ENCODE data around the gene KRT81.
"Not testable (repeated sequence)": the region's sequence is repeated elsewhere in the genome, so short reads cannot be mapped to it uniquely, and the experiment has no call there.

KRT81 gene

DNA sequence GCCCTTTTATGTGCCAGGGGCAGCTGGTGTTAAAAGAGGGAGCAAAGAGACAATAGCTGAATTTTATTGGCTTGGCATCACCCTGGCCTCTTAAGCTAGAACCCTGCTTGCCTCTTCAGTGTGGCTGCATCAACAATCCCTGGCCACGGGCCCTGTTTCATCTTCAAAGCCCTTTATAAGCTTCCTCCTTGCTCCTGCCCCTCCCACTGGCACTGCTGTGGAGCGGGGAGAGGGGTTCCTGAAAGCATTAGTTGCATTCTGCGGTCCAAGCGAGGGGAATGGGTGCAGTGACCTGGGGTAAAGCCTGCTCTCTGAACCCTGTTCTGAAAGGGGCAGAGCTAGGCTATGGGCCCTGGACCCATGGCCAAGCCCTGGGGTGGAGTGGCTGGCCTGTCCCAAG lies 30.1 kb upstream of the KRT81 start:
- H3K9ac ChIP-seq (ENCODE audit: insufficient read length), result no peak overlapping the region
- H3K27ac ChIP-seq, result no peak overlapping the region
- no peak overlapping the region for H3K4me3 ChIP-seq
- TF ChIP-seq FOXP2 (optimal IDR thresholded peaks at IDR 0.05; ENCODE audit: control extremely low read depth, extremely low read length, insufficient read depth) (no peak), EZH2 (IDR thresholded peaks at IDR 0.05) (no peak), POLR2AphosphoS5 (IDR thresholded peaks at IDR 0.05; ENCODE audit: borderline replicate concordance, low read depth, low read length) (no peak)
- no peak for DNase-seq (ENCODE audit: low read depth, low spot score)
- H3K36me3 ChIP-seq (ENCODE audit: insufficient read depth, low read length), result no peaks in the 10 kb centered on the region
- no peaks in the 10 kb centered on the region for H3K9me3 ChIP-seq (ENCODE audit: low read depth, low read length)

- no peak for DNase-seq (ENCODE audit: low read depth, low spot score)
- Histone ChIP-seq H3K4me3 (no peak within 1 kb of the TSS), H3K9ac (ENCODE audit: insufficient read length) (no peak within 1 kb of the TSS), H3K27ac (no peak within 1 kb of the TSS), H3K9me3 (ENCODE audit: low read depth, low read length) (no peaks in the 10 kb centered on the region), H3K36me3 (ENCODE audit: insufficient read depth, low read length) (no peaks in the 10 kb centered on the region)
- TF ChIP-seq FOXP2 (optimal IDR thresholded peaks at IDR 0.05; ENCODE audit: control extremely low read depth, extremely low read length, insufficient read depth) (no peak), POLR2AphosphoS5 (IDR thresholded peaks at IDR 0.05; ENCODE audit: borderline replicate concordance, low read depth, low read length) (no peak), EZH2 (IDR thresholded peaks at IDR 0.05) (no peak)
Observed at GRCh38 chr12:52320784-52321400, 29.6 kb upstream of the KRT81 start, which contains the start of gene KRT83. KRT83 (minus strand) TSS chr12:52321398; CDS start chr12:52321335, 63 bp downstream.

- Histone ChIP-seq H3K36me3 (ENCODE audit: insufficient read depth, low read length) (no peaks in the 10 kb centered on the region), H3K9ac (ENCODE audit: insufficient read length) (no peak overlapping the region), H3K27ac (no peak overlapping the region), H3K4me3 (no peak overlapping the region), H3K9me3 (ENCODE audit: low read depth, low read length) (no peaks in the 10 kb centered on the region)
- no peak for TF ChIP-seq EZH2 (IDR thresholded peaks at IDR 0.05)
- no peak for TF ChIP-seq FOXP2 (optimal IDR thresholded peaks at IDR 0.05; ENCODE audit: control extremely low read depth, extremely low read length, insufficient read depth)
- no peak for TF ChIP-seq POLR2AphosphoS5 (IDR thresholded peaks at IDR 0.05; ENCODE audit: borderline replicate concordance, low read depth, low read length)
- no peak for DNase-seq (ENCODE audit: low read depth, low spot score)
Observed at GRCh38 chr12:52319097-52319496, 27.8 kb upstream of the KRT81 start.

- no peak for TF ChIP-seq EZH2 (IDR thresholded peaks at IDR 0.05)
- no peak for TF ChIP-seq FOXP2 (optimal IDR thresholded peaks at IDR 0.05; ENCODE audit: control extremely low read depth, extremely low read length, insufficient read depth)
- TF ChIP-seq POLR2AphosphoS5 (IDR thresholded peaks at IDR 0.05; ENCODE audit: borderline replicate concordance, low read depth, low read length), result no peak
- Histone ChIP-seq H3K36me3 (ENCODE audit: insufficient read depth, low read length) (no peaks in the 10 kb centered on the region), H3K4me3 (no peak overlapping the region), H3K9ac (ENCODE audit: insufficient read length) (no peak overlapping the region), H3K27ac (no peak overlapping the region), H3K9me3 (ENCODE audit: low read depth, low read length) (no peaks in the 10 kb centered on the region)
- DNase-seq (ENCODE audit: low read depth, low spot score), result no peak
Observed at GRCh38 chr12:52318241-52318990, 27.1 kb upstream of the KRT81 start.

DNA sequence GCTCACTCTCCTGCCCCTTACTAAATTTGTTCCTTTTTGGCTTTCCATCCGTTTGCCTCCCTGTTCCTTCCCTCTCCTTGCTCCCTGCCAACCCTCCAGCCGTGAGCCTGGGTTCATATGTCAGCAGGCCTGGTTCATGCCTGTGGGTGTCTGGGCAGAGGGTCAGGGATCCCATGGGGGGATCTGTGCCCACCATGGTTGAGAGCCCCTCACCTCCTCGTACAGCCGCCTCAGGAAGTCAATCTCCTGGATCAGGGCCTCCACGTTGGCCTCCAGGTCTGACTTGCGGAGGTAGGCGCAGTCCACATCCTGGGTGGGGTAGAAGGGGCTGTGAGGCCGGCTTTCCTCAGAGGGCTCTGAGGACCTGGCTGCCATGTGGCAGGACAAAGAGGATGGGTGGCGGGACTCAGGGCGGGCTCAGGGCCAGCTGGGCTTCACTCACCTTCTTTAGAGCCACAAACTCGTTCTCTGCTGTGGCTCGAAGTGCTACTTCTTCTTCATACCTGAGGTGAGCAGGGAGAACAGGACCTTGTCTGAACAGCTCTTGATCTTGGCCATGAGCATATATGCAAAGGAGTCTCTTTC lies 26.2 kb upstream of the KRT81 start:
- no peak for DNase-seq (ENCODE audit: low read depth, low spot score)
- H3K9ac ChIP-seq (ENCODE audit: insufficient read length), result no peak overlapping the region
- H3K9me3 ChIP-seq (ENCODE audit: low read depth, low read length), result no peaks in the 10 kb centered on the region
- H3K4me3 ChIP-seq, result no peak overlapping the region
- H3K27ac ChIP-seq, result no peak overlapping the region
- no peaks in the 10 kb centered on the region for H3K36me3 ChIP-seq (ENCODE audit: insufficient read depth, low read length)
- no peak for TF ChIP-seq FOXP2 (optimal IDR thresholded peaks at IDR 0.05; ENCODE audit: control extremely low read depth, extremely low read length, insufficient read depth)
- no peak for TF ChIP-seq POLR2AphosphoS5 (IDR thresholded peaks at IDR 0.05; ENCODE audit: borderline replicate concordance, low read depth, low read length)
- no peak for TF ChIP-seq EZH2 (IDR thresholded peaks at IDR 0.05)

DNA sequence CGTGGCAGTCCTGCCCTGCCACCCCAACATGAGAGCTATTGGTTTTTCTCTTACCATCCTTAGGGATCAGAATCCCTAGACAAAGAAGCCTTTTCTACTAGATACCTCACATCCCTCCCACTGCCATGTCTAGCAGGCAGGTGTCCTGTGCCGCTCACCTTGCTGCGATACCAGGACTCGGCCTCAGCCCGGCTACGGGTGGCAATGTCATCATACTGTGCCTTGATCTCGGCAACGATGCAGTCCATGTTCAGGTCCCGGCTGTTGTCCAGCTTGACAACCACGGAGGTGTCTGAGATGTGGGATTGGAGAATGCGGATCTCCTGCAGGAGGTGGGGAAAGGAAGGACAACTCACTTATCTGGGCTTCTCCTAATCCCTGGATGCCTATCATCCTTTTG lies 25.4 kb upstream of the KRT81 start:
- no peaks in the 10 kb centered on the region for H3K9me3 ChIP-seq (ENCODE audit: low read depth, low read length)
- TF ChIP-seq FOXP2 (optimal IDR thresholded peaks at IDR 0.05; ENCODE audit: control extremely low read depth, extremely low read length, insufficient read depth), result no peak
- TF ChIP-seq EZH2 (IDR thresholded peaks at IDR 0.05), result no peak
- DNase-seq (ENCODE audit: low read depth, low spot score), result no peak
- H3K36me3 ChIP-seq (ENCODE audit: insufficient read depth, low read length), result no peaks in the 10 kb centered on the region
- no peak overlapping the region for H3K4me3 ChIP-seq
- H3K9ac ChIP-seq (ENCODE audit: insufficient read length), result no peak overlapping the region
- H3K27ac ChIP-seq, result no peak overlapping the region

- no peak overlapping the region for H3K27ac ChIP-seq
- DNase-seq (ENCODE audit: low read depth, low spot score), result no peak
- no peak overlapping the region for H3K4me3 ChIP-seq
- no peaks in the 10 kb centered on the region for H3K9me3 ChIP-seq (ENCODE audit: low read depth, low read length)
- H3K36me3 ChIP-seq (ENCODE audit: insufficient read depth, low read length), result no peaks in the 10 kb centered on the region
- no peak for TF ChIP-seq FOXP2 (optimal IDR thresholded peaks at IDR 0.05; ENCODE audit: control extremely low read depth, extremely low read length, insufficient read depth)
- no peak for TF ChIP-seq EZH2 (IDR thresholded peaks at IDR 0.05)
- no peak for TF ChIP-seq POLR2AphosphoS5 (IDR thresholded peaks at IDR 0.05; ENCODE audit: borderline replicate concordance, low read depth, low read length)
- H3K9ac ChIP-seq (ENCODE audit: insufficient read length), result no peak overlapping the region
Observed at GRCh38 chr12:52316290-52316689, 25.0 kb upstream of the KRT81 start.

DNA sequence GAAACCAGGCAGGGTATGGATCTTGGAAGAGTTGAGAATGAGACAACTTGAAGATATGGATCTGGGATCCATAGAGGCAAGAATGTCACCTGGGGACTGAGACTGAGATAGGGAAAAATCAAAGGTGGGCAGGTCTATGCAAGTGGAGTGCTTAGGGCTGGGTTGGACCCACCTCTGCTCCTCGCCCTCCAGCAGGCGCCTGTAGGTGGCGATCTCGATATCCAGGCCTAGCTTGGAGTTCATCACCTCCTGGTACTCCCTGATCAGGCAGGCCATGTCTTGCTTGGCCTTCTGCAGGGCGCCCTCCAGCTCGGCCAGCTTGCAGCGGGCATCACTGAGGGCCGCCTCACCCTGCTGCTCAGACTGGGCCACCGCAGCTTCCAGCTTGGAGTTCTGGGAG lies 24.4 kb upstream of the KRT81 start:
- not testable (repeated sequence) for DNase-seq (ENCODE audit: low read depth, low spot score); H3K36me3 ChIP-seq (ENCODE audit: insufficient read depth, low read length); H3K9me3 ChIP-seq (ENCODE audit: low read depth, low read length); H3K9ac ChIP-seq (ENCODE audit: insufficient read length); H3K27ac ChIP-seq; H3K4me3 ChIP-seq
